Non-pigmented ciliary epithelial cell (primary cell): ENCODE data around the gene SERPIND1.

Experiments
- DNase-seq: peaks from one replicate; pipeline ENCODE4 v3.0.0-alpha.2; 2010; ENCODE audit warnings: low read depth

Gene SERPIND1

GRCh38 chr22:20775342-20775895 is 1.5 kb downstream of the SERPIND1 start:
- no peak for DNase-seq

GRCh38 chr22:20776624-20777405 is 2.9 kb downstream of the SERPIND1 start:
- no peak for DNase-seq

- peak; percentile 69 for DNase-seq
These were observed 3.7 kb downstream of the SERPIND1 start for GRCh38 chr22:20777420-20778177.

- DNase-seq: no peak
These were observed 5.3 kb downstream of the SERPIND1 start for GRCh38 chr22:20779014-20779817.

GRCh38 chr22:20779818-20780158 is 5.9 kb downstream of the SERPIND1 start:
- DNase-seq: peak; percentile 37

GRCh38 chr22:20781272-20781990 is 7.5 kb downstream of the SERPIND1 start:
- DNase-seq: no peak

- DNase-seq: no peak
These were observed 8.2 kb downstream of the SERPIND1 start for GRCh38 chr22:20782083-20782482.

GRCh38 chr22:20782596-20783299 is 8.8 kb downstream of the SERPIND1 start:
- DNase-seq: no peak

GRCh38 chr22:20783300-20783673 is 9.4 kb downstream of the SERPIND1 start:
- no peak for DNase-seq

- peak; percentile 30 for DNase-seq
These were observed 10.2 kb downstream of the SERPIND1 start for GRCh38 chr22:20783844-20784723.

GRCh38 chr22:20785415-20785814 is 11.5 kb downstream of the SERPIND1 start:
- no peak for DNase-seq

GRCh38 chr22:20786048-20786447 is 12.1 kb downstream of the SERPIND1 start:
- DNase-seq: no peak

- no peak for DNase-seq
These were observed 12.6 kb downstream of the SERPIND1 start for GRCh38 chr22:20786536-20786979.

GRCh38 chr22:20787223-20787622 is 13.3 kb downstream of the SERPIND1 start:
- DNase-seq: no peak

GRCh38 chr22:20787746-20788626 is 14.1 kb downstream of the SERPIND1 start:
- no peak for DNase-seq

GRCh38 chr22:20788627-20789344 is 14.9 kb downstream of the SERPIND1 start:
- no peak for DNase-seq

GRCh38 chr22:20792221-20792965 is 18.5 kb downstream of the SERPIND1 start:
- no peak for DNase-seq
